Progenitor cell of endocrine pancreas (in vitro differentiated cells): ENCODE measurements around the gene STK32B. TPM values are rescaled to one million over a fixed set of nuclear protein-coding genes. Genes with fewer than 3 reads are reported as not detected.

Experiments used
- DNase-seq: peaks from one replicate; pipeline ENCODE4 v3.0.0; 2021; ENCODE audit warnings: low spot score; ENCODE audit not compliant: unreplicated experiment
- H3K27ac Mint-ChIP-seq: 2 replicates; pipeline ENCODE4 v1.8.0; 2021; ENCODE audit warnings: mild to moderate bottlenecking, moderate library complexity, mixed read lengths
- H3K27me3 Mint-ChIP-seq: 2 replicates; pipeline ENCODE4 v1.8.0; 2021; ENCODE audit warnings: mixed read lengths
- H3K36me3 Mint-ChIP-seq: 2 replicates; pipeline ENCODE4 v1.8.0; 2022; ENCODE audit warnings: mixed read lengths; ENCODE audit not compliant: insufficient read depth
- H3K4me1 Mint-ChIP-seq: 2 replicates; pipeline ENCODE4 v1.8.0; 2021; ENCODE audit warnings: low read depth, mixed read lengths
- H3K4me3 Mint-ChIP-seq: 2 replicates; pipeline ENCODE4 v1.8.0; 2021; ENCODE audit warnings: low read depth, mild to moderate bottlenecking, moderate library complexity, mixed read lengths
- H3K9me3 Mint-ChIP-seq: 2 replicates; pipeline ENCODE4 v1.8.0; 2021; ENCODE audit warnings: low read depth, mixed read lengths
- CTCF ChIP-seq: fragments of 200-600 bp; sonication (generic); IDR thresholded peaks from one replicate; pipeline ENCODE4 v1.5.0; 2021; ENCODE audit warnings: antibody characterized with exemption, mild to moderate bottlenecking; ENCODE audit not compliant: unreplicated experiment
- total RNA-seq: library from RNA; stranded (reverse); gene quantifications from 2 replicates; pipeline ENCODE4 v1.2.1, GENCODE V29; 2021

Gene STK32B
- total RNA-seq, 1 donor from 2014 or later = 0.36 TPM

GRCh38 chr4:5029447-5029846 is 21.8 kb upstream of the STK32B start:
- no peak for TF ChIP-seq CTCF
- no peak overlapping the region for H3K27ac Mint-ChIP-seq
- no peak overlapping the region for H3K4me3 Mint-ChIP-seq
- H3K9me3 Mint-ChIP-seq = no peaks in the 10 kb centered on the region
- peaks cover 2% of the 10 kb centered on the region for H3K4me1 Mint-ChIP-seq
- no peaks in the 10 kb centered on the region for H3K36me3 Mint-ChIP-seq
- H3K27me3 Mint-ChIP-seq = peaks cover 46% of the 10 kb centered on the region
- DNase-seq = no peak

DNA sequence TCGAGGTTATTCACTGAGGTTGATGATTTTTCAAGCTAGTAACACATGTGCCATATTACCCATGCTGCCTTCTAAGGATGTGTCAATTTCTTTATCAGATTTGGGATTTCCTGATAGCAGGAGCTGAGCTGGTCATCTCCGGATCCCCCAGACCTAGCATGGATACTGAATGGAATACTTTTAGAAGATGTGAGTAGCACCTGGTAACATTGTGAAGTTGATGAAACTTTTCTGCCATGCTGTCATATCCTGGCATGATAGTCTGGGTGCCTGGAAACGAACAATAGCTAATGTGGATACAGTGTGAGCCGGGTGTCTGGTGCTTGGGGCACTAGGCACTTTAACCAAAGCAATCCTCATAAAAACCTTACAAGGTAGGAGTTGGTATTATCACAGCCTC is 21.1 kb upstream of the STK32B start:
- peaks cover 2% of the 10 kb centered on the region for H3K4me1 Mint-ChIP-seq
- no peaks in the 10 kb centered on the region for H3K36me3 Mint-ChIP-seq
- peaks cover 50% of the 10 kb centered on the region for H3K27me3 Mint-ChIP-seq

DNA sequence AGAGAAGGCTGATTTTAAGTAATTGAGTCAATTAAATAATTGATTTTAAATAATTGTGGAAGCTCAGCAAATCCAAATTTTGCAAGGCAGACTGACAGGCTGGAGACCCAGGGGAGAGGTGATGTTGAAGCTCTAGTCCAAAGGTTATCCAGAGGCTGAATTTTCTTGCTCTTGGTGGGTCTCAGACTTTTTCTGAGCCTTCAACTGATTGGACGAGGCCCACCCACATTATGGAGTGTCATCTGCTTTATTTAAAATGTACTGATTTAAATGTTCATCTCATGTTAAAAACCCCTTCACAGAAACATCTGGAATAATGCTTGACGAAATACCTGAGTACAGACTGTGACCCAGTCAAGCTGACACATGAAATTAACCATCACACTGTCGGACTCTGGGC is 20.4 kb upstream of the STK32B start:
- no peak for DNase-seq
- H3K4me1 Mint-ChIP-seq = peaks cover 2% of the 10 kb centered on the region
- TF ChIP-seq CTCF = no peak
- H3K9me3 Mint-ChIP-seq = no peaks in the 10 kb centered on the region
- no peak overlapping the region for H3K4me3 Mint-ChIP-seq
- peaks cover 46% of the 10 kb centered on the region for H3K27me3 Mint-ChIP-seq
- H3K27ac Mint-ChIP-seq = no peak overlapping the region
- H3K36me3 Mint-ChIP-seq = no peaks in the 10 kb centered on the region

More for the DNA sequence above, 21.1 kb upstream of the STK32B start:
- TF ChIP-seq CTCF = no peak
- Mint-ChIP-seq H3K9me3 (no peaks in the 10 kb centered on the region), H3K27ac (no peak overlapping the region), H3K4me3 (no peak overlapping the region)
- DNase-seq = no peak

- peaks cover 35% of the 10 kb centered on the region for H3K27me3 Mint-ChIP-seq
- DNase-seq = no peak
- H3K36me3 Mint-ChIP-seq = no peaks in the 10 kb centered on the region
- no peak overlapping the region for H3K27ac Mint-ChIP-seq
- no peaks in the 10 kb centered on the region for H3K9me3 Mint-ChIP-seq
- no peak for TF ChIP-seq CTCF
- no peak overlapping the region for H3K4me3 Mint-ChIP-seq
- peaks cover 5% of the 10 kb centered on the region for H3K4me1 Mint-ChIP-seq
Measured at GRCh38 chr4:5032813-5033212, 18.5 kb upstream of the STK32B start.

- no peak overlapping the region for H3K27ac Mint-ChIP-seq
- peaks cover 5% of the 10 kb centered on the region for H3K4me1 Mint-ChIP-seq
Measured at GRCh38 chr4:5033281-5033841, 17.9 kb upstream of the STK32B start.

More at GRCh38 chr4:5033281-5033841, 17.9 kb upstream of the STK32B start:
- no peak for TF ChIP-seq CTCF
- Mint-ChIP-seq H3K27me3 (peaks cover 31% of the 10 kb centered on the region), H3K9me3 (no peaks in the 10 kb centered on the region), H3K36me3 (no peaks in the 10 kb centered on the region), H3K4me3 (no peak overlapping the region)
- DNase-seq = no peak
